Endometrium (tissue), 2 donors: Measurements from ENCODE around the gene ASB1.

Experiments used
- FAIRE-seq: peaks from 2 replicates; lab custom pipeline; 2012; peaks lifted over from hg19 to GRCh38; lab: Jason Lieb, UNC
- donor health status: control.
- donor health status: control.

Gene ASB1

DNA sequence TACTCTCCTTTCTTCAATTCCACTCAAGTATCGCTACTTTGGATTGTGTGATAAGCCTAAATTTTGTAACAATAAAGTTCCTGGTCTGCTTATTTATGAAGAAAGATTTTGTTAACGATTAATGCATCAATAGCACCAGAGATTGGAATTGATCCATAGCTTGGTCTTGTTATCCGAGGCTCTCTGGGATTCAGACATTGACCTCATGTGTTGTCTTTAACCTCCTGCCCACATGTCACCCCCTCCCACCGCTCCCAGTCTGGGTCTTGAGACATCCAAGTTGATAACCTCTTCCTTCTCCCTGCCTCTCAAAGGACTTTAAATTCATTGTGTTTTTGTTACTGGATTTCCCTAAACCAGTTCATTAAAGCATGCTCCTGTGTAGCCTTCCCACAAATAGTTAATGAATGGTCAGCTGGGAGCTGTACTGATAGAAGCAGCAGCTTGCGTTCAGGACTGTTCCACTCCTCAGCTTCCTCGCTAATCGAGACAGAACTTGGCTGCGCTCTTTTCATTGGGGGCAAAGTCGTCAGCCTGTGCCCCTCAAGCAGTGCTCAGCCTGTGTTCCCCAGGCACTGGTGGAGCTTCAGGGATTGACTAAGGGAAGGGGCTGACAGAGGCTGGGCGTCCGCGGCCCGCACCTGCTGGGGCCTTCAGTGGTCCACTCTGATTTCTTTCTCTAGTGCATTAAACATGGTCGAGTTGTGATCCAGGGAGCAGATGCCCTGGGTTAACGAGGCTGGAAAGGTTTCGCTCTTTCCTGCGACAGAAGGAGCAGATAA is 18.9 kb downstream of the ASB1 start:
- FAIRE-seq: no peak

- no peak for FAIRE-seq
Observed at GRCh38 chr2:238446371-238446770, 19.6 kb downstream of the ASB1 start.

DNA sequence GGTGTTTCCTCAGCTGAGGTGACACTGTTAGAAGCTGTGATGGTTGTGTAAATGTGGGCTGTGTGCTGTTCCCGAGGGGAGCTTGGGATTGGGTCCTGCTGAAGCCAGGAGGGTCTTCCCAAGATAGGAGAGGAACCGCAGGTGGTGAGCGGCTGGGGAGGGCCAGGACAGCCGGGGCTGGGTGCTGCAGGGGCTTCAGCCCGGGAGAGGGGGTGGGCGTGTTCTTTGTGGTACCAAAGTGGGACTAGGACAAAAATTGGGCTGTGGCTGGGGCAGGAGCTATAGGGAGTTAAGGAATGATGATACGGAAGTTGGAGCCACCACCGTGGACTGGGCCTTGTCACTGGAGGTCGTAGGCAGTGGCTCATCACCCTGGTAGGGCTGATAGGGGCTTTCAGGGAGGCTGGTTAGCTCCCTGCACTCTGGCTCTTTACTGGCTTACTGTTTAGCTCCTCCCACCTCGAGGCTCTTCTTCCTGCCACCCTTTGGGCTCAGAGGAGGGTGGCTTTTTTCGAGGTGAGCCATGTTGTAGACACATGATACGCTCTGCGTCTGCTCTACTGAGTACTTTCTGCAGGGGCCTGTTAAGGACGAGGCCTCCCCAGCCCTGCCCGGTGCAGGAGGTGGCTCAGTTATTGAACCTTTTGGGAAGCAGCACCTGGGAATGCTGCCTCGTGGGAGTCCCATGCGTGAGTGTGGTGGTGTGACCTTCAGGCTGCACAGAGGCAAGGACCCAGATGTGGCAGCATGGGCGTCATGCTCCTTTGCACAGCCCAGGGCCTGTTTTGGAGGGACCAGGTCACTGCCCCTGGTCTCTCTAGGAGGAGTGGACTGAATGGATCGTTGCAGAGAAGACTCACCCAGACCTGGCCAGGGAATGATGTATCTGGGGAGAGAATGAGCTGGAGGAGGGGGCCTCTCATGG is 21.6 kb downstream of the ASB1 start:
- FAIRE-seq: no peak

GRCh38 chr2:238449241-238449640 is 22.5 kb downstream of the ASB1 start:
- no peak for FAIRE-seq

DNA sequence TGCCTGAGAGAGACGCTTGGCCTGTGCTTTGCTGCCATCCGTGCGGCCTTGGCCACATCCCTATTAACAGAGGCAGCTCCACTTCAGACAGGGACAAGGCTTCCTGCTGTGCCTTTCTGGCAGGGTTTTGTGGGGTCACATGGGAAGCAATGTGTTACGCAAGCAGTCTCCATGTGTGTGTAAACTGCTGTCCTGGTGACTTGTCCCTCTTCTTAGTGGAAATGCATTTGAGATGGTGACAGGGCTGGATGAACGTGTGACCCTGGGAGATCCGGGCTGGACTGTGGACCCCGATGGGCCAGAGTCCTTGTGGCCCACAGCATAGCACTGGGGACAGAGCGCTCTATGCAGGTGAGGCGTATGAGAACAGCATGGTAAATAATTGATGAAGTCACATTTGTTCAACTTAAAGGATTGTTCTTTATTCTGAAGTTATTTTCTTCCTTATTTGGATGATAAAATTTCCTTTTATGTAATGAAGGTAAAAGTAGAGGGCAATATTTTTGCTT is 23.2 kb downstream of the ASB1 start:
- FAIRE-seq: no peak

GRCh38 chr2:238450440-238450861 is 23.7 kb downstream of the ASB1 start:
- no peak for FAIRE-seq

DNA sequence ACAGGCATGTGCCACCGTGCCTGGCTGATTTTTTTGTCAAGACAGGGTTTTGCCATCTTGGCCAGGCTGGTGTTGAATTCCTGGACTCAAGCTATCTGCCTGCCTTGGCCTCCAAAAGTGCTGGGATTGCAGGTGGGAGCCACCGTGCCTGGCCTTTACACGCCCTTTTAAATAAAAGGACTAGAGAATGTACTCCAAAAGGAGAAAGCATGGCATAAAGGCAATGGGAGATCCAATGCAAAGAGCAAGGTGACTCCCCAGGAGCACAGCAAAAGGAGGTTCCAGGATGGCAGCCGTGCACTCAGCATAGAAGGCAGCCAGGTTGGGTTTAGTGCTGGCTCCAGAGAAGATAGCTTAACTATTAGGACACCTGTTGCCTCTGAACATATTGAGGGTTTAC is 27.1 kb downstream of the ASB1 start:
- no peak for FAIRE-seq

GRCh38 chr2:238456449-238456848 is 29.7 kb downstream of the ASB1 start:
- FAIRE-seq: no peak

- FAIRE-seq: no peak
Observed at GRCh38 chr2:238456970-238457926, 30.5 kb downstream of the ASB1 start.

GRCh38 chr2:238457927-238458324 is 31.2 kb downstream of the ASB1 start:
- no peak for FAIRE-seq

DNA sequence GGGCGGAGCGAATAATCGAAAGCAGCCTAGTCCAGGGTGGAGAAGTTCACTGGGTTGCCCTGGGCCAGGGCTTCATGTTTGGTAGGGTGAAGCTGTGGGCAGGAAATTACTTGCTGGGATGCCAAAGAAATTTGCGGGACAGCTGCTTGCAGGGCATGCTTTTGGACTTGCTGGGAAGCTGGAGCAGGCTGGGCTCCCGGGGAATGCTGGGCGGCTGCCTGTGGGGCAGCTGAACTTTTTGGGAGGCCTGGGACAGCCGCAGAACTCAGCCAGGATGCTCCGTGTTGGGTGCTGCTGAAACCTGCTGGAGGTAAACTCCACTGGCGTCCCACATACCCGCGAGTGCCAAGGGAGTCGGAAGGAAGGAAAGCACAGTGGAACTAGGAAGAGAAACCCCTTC is 31.9 kb downstream of the ASB1 start:
- no peak for FAIRE-seq

- FAIRE-seq: no peak
Observed at GRCh38 chr2:238459081-238459629, 32.4 kb downstream of the ASB1 start.

- no peak for FAIRE-seq
Observed at GRCh38 chr2:238461051-238461450, 34.3 kb downstream of the ASB1 start.

- FAIRE-seq: no peak
Observed at GRCh38 chr2:238461491-238461890, 34.8 kb downstream of the ASB1 start.

- no peak for FAIRE-seq
Observed at GRCh38 chr2:238461916-238462315, 35.2 kb downstream of the ASB1 start.

GRCh38 chr2:238462782-238463396 is 36.2 kb downstream of the ASB1 start:
- peak; percentile 78 for FAIRE-seq

DNA sequence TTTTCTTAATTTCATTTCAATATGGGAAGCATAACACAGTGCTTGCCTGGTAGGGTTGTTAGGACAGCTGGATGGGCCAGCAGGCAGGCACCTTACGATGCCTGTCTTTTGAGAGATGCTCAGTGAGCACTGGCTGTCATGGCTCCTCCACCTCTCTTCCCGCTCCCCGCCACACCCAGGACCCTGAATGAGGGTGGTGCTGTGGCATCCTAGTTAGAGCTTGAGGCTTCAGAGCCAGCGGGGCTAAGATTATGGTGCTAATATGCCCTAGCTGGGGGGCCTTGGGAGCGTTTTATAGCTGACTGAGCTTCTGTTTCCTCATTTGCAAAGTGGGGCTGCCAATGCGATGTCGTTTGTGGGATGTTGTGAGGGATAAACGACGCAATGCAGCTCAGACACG is 37.7 kb downstream of the ASB1 start:
- no peak for FAIRE-seq

- FAIRE-seq: no peak
Observed at GRCh38 chr2:238465487-238466242, 38.9 kb downstream of the ASB1 start.

- no peak for FAIRE-seq
Observed at GRCh38 chr2:238466243-238466756, 39.6 kb downstream of the ASB1 start.

- FAIRE-seq: no peak
Observed at GRCh38 chr2:238467062-238467461, 40.3 kb downstream of the ASB1 start.
